Stimulated activated CD8-positive, alpha-beta memory T cell treated with anti-CD3 and anti-CD28 coated beads, Interleukin-7, amount 100 ng/mL, for 24 hours (primary cell): Measurements from ENCODE around the gene GXYLT1.
"Not testable (repeated sequence)": the region's sequence is repeated elsewhere in the genome, so short reads cannot be mapped to it uniquely, and the experiment has no call there.

Source experiments
- DNase-seq: peaks from one replicate; pipeline ENCODE4 v3.0.0-alpha.2; 2020; ENCODE audit warnings: low read depth

The GXYLT1 gene

DNA sequence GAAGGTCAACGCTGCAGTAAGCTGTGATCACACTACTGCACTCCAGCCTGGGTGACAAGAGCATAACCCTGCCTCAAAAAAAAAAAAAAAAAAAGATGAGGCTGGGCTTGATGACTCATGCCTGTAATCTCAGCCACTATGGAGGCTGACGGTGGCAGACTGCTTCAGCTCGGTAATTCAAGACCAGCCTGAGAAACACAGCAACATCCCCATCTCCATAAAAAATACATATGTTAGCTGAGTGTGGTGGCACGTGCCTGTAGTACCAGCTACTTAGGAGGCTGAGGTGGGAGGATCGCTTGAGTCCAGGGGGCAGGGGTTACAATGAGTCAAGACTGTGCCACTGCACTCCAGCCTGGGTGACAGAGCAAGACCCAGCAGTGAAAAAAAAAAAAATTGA, 50.4 kb downstream of the GXYLT1 start:
- no peak for DNase-seq

DNA sequence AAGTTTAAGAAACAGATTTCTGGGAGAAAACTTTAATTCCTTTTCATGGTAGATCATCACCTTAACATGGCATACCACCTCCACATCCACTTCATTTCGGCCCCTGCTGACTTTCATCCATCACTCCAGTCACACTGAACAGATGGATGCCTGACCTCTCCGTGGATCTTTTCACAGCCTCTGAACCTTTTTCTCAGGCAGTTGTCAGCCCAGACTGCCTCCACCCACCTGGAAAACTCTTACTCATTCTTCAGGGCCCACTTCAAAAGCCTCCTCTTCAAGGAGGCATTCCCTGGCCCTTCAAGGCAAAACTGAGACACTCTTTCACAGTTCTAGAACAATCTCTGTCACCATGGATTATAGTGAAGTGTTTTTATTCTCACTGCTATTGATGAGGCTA, 52.9 kb downstream of the GXYLT1 start:
- DNase-seq, result no peak

DNA sequence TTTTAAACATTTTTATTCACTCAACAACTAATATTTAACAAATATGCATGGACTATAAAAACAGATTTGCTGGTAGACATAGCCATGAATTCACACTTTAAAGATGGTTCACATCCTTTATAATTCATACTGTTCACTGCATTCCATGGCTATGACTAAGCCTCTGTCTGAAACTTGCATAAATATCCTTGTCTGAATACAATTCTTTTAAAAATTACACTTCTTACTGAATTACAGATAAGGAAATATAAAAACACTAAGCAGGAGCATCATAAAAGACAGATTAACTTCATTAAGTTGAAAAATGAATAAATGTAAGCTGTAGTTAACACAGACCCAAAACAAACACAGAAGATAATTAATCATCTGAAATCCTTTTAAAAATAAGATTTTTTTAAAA, 53.8 kb downstream of the GXYLT1 start:
- no peak for DNase-seq

DNA sequence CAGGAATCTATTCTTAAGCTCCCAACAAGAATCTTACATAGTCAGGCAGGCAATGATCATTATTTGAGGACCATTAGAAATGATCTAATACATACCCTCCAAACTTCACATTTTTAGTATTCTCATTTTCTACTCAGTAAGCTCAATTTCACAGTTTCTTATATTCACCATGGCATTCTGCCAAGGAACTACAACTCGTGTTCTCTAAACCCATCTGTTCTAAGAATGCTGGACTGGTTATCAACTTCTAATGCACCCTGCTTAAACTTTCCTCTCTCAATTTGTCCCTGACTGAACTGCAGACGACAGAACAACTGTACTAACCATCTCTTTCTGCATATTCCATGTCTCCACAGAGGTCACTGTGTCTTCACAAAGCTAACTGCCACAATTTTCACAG, 58.6 kb downstream of the GXYLT1 start:
- no peak for DNase-seq

DNA sequence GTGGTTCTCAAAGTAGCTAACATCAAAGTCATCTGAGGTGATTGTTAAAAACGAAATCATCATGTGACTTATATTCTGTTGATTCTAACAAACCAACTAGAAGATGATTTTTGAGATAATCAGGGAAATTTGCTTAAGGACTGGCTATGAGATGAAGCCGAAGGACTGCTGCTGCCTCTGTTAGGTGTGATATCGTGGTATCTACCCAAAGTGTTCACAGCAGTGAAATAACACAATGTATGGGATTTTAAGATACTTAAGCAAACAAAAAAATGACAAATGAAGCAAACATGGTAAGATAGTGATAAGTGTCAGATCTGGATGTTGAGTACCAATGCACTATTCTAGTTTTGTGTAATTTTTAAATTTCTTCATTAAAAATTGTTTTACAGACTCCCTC, 59.1 kb downstream of the GXYLT1 start:
- no peak for DNase-seq

DNA sequence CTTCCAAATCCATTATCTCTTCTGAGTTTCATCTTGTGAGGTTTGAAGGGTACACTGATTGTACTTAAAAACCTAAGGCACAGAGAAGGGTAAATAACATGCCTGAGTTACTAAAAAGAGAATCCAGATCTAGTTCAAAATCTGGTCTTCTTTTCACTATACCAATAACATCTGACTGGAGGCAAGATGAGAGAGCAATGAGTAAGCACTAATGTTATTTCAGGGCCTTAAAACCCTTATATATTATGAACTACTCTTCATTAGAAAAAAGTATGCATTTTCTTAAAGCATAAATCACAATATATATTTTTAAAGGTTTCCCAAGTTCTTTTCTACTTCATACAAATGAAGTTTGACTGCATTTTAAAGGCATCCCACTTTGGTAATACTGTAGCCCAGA, 60.2 kb downstream of the GXYLT1 start:
- DNase-seq, result no peak

DNA sequence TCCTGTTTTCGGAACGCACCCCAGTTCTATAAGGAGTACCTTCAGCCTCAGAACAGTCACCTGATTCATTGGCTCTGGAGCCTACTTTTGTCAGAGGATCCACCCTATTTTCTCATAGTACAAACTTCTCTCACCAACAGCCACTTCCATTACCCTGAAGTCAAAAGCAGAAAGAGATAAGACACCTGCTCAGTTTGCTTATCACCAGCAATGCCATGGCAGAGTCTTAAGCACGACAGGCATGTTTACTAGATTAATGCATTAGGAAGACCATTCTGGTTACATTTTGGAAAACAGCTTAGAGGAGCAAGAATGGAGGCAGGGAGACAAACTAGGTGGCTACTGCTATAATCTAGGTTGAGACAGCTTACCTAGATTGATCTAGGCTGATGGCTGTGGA, 67.7 kb downstream of the GXYLT1 start:
- no peak for DNase-seq

DNA sequence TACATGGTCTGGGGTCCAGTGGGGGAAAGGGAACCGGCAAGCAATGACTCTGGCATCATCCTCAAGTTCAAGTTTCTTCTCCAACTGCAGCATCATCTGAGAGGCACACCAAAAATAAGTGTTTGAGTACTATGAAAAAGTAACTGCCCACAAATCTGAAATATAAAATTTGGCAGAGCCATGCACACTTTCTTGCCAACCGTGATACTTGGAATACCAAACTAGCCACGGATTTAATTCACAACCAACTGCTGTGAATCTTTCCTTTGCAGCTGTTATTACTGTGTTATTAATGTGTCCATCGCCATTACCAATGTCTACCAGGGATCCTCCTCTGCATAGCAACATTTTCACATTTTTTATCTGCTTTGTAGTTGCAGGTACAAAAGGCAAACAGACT, 74.6 kb downstream of the GXYLT1 start:
- no peak for DNase-seq

DNA sequence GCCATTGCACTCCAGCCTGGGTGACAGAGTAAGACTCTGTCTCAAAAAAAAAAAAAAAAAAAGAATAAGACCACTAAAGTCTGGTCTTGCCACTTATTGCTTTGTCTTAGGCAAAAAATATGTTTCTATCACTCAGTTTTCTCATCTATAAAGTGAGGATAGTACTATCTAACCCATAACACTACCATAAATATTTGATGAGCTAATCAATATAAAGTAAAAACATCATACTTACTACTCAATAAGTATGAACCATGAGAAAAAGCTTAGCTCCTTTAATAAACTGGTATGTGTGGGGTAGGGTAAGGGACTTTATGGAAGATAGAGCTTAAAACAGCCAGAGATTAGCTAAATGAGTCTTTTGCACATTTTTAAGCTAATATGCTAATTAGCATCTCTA, 85.5 kb downstream of the GXYLT1 start:
- no peak for DNase-seq

DNA sequence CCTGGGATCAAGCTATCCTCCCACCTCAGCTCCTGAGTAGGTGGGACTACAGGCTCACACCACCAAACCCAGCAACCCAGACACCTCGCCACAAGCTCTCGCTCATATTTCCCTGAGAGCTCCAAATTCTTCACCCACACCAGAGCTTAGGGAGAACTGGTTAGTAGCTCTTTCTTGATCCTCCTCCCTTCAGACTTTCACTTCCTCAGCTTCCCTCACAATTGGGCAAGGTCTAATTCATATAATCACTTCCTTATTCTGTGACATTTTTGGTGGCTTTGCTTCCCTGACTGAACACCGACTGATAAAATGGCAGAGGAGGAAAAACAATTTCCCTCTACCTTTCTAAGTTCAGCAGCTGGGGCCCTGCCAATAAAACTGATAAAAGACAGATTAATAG, 88.5 kb downstream of the GXYLT1 start:
- DNase-seq, result no peak

DNA sequence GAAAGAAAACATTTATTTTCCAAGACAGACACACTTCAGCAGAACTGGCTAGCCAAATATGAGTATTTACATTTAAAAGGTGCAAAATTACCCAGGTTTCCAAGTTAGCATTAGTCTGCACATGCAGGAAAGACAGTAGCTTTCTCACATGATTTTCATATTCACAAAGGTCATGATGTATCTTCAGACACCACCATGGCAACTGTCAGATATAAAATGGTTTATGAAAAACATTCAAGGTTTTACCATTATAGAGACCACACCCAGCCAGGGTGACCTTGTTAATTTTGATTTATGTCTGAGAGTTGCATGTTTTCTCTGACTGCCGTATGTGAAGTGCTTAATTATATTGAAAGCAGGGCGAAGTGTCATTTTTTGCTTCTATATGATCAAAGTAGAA, 91.2 kb downstream of the GXYLT1 start:
- no peak for DNase-seq

DNA sequence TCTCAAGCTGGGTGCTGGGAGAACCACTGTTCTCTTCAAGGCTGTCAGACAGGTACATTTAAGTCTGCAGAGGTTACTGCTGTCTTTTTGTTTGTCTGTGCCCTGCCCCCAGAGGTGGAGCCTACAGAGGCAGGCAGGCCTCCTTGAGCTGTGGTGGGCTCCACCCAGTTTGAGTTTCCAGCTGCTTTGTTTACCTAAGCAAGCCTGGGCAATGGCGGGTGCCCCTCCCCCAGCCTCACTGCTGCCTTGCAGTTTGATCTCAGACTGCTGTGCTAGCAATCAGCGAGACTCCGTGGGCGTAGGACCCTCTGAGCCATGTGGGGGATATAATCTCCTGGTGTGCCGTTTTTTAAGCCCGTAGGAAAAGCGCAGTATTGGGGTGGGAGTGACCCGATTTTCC, 95.7 kb downstream of the GXYLT1 start:
- not testable (repeated sequence) for DNase-seq

DNA sequence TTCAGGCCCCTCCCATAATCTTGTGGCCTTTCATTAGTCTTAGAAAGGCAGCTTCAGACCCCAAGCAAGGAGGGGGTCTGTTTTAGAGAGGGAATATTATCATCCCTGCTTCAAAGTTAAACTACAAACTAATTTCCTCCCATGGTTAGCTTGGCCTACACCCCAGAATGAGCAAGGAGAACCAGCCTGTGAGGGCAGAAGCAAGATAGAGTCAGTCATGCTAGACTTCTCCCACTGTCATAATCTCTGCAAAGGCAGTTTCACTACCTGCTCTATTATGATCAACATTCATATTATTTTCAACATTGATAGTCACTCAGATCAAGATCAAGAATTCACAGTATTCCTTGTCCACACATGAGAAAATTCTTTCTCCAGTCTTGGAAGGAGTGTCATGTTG, 105.1 kb downstream of the GXYLT1 start:
- no peak for DNase-seq

DNA sequence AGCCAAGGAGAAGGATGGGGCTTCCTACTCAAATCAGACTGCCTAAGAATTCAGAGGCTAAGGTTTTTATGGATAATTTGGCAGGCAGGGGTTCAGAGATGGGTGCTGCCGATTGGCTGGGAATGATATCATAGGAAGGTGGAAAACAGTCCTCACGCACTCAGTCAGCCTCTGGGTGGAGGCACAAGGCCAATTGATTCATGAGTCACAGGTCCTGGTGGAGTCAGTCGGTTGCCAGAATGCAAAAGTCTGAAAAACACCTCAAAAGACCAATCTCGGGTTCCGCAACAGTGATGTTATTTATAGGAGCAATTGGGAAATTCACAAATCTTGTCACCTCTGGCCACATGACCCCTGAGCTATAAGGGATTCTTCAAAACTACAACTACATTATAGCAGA, 105.5 kb downstream of the GXYLT1 start:
- no peak for DNase-seq

DNA sequence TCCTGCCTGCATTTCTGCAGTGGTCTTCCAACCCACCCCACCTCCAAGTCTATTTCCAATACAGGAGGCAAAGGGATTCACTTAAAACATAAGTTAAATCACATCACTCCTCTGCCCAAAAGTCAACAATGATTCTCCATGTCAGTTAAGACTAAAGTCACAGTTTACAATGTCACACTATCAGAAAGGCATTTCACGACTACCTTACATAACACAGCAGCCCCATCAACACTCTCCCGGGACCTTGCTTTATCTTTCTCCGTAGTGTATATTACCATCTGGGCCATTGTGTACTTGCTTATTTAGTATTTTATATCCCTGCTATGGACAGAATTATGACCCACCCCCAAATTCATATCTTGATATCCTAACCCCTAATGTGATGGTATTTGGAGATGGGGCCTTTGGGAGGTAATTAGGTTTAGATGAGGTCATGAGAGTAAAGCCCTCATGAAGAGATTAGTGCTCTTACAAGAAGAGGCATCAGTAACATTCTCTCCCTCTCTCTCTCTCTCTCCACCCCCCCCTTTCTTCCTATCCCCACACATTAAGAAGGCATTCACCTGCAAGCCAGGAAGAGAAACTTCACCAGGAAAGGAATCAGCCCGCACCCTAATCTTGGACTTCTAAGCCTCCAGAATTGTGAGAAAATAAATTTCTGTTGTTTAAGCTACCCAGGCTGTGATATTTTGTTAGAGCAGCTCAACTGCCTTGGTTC, 112.7 kb downstream of the GXYLT1 start:
- DNase-seq, result no peak
